ENCODE data around the gene UBE2E2.

DNA sequence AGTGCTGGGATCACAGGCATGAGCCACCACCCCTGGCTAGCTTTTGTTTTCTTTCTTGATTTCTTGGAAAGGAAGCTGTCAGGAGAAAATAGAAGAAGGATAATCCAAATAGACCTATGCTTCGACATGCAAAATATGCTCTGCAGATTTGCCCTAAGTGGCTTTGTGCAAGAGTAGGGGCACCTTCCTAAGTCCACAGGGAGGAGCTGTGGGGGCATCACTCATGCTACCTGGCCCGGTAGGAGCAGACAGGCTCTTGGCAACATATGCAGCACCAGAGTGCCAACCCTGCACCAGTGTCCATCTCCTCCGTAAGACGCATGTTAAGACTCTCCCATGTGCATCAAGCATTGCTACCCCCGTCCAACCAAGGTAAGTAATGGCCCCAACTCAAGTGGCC, 411.9 kb downstream of the UBE2E2 start:
- TF ChIP-seq CTCF (IDR thresholded peaks at IDR 0.05; ENCODE audit: low read depth, low read length, poor library complexity, severe bottlenecking) (no peak), EZH2phosphoT487 (IDR thresholded peaks at IDR 0.05; ENCODE audit: borderline replicate concordance, low read length) (no peak)
